ENCODE data around the gene CTCFL.

The CTCFL gene

DNA sequence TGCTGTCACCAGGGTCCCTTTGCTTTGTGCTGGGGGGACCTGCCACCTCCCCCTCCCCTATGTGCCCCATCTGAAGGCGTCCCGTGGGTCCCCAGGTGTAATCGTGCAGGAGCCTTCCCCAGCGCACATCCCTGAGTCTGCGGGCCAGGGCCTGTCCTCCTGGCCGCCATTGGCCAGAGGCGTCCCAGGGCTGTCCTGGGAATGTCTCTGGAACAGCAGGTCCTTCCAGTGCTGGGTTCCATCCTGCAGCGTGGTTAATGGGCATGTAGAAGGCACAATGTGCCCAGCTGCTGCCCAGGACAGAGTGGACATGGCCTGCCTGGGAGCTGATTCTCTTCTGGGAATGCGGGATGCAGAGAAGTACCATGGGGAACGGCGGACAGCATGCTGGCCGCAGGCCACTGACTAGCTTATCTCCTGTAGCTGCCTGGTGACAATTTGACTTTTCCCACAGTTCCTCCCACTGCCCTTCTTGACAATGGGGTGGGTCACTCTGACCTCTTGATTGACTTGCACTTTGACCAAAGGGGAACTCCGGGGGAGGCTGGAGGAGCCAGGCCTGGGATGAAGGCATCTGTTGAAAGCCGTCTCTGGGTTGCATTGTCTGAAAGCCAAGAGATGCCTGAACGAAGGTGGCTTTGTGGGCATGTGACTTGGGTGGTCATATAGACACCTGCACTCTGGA, 64.0 kb downstream of the CTCFL start:
- no peak for DNase-seq

- DNase-seq, result no peak
Measured at GRCh38 chr20:57459897-57460296, 65.0 kb downstream of the CTCFL start.

- no peak for DNase-seq
Measured at GRCh38 chr20:57459278-57459677, 65.7 kb downstream of the CTCFL start.

DNA sequence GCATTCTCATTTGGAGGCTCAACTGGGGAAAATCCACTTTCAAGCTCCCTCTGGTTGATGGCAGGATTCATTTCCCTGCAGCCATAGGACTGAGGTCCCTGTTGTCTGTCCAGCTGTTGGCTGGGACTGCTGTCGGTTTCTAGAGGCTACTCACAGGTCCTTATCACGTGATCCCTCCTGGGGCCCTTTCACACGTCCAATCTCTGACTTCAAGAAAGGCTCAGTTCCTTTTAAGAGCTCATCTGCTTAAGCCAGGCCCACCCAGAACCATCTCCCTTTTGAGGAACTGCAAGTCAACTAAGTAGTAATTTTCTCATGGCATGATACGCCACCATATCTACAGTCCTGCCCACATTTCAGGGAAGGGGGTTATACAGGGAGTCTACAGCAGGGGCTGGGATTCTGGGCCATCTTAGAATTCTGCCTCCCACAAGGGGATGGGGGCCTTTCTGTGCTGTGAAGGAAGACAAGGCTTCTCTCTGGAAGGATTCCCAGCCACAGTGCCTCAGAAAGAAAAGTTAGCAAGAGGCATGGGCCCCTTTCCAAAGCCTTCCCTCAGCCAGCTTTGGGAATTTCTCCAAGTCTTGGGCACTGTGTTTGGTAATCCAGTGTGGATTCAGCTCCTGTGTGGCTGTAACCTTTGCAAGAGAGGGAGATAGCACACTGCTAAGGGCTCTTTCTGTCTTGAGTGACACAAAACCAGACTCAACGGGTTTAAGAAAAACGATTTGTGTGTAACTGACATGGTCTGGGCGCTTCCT, 66.4 kb downstream of the CTCFL start:
- DNase-seq, result no peak

- no peak for DNase-seq
Measured at GRCh38 chr20:57457243-57458095, 67.5 kb downstream of the CTCFL start.

GRCh38 chr20:57456116-57456515, 68.8 kb downstream of the CTCFL start:
- no peak for DNase-seq

DNA sequence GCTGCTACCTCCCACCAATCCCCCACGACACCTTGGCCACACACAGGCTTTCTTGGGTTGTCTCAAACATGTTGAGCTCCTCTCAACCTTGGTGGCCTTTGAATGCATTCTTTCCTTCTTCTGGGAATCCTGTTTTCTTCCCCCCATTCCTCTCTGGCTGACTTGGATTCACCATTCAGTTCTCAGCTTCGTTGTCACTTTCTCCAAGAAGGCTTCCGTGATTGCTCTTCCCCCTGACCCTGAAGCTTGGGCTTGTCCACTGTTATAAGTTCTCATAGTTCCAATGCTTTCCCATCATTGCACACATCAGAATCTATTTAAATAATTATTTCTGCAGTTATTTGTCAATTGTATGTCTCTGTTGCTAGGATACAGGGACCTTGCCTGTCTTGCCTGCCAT, 69.6 kb downstream of the CTCFL start:
- DNase-seq, result no peak

GRCh38 chr20:57451795-57452661, 72.9 kb downstream of the CTCFL start:
- no peak for DNase-seq

GRCh38 chr20:57451431-57451794, 73.5 kb downstream of the CTCFL start:
- no peak for DNase-seq

- no peak for DNase-seq
Measured at GRCh38 chr20:57450931-57451330, 74.0 kb downstream of the CTCFL start.

DNA sequence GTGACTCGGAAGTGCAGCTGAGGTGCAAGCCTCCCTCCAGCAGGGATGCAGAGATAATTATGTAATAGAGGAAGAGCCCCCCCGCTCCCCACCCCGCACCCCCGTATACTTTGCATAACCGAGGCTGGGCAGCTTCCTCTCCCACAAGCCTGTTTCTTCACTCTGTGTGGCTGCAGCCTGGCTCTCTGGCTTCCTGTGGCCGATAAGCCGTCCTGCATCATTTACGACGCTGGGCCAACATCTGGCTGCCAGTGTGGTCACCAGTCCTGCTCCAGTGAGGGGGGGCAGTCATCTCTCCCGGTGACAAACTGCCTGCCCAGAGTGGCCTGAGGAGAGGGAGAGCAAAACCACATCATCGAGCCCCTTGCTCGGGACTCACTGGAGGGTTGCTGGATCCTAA, 74.5 kb downstream of the CTCFL start:
- DNase-seq, result no peak

- DNase-seq, result no peak
Measured at GRCh38 chr20:57449398-57450354, 75.3 kb downstream of the CTCFL start.

GRCh38 chr20:57448764-57449354, 76.1 kb downstream of the CTCFL start:
- no peak for DNase-seq
